ENCODE measurements around the gene GSN.

Gene GSN

GRCh38 chr9:121279776-121280388 lies 11.9 kb downstream of the GSN start:
- H3K9me3 Mint-ChIP-seq, result no peaks in the 10 kb centered on the region
- no peak overlapping the region for H3K27ac Mint-ChIP-seq (ENCODE audit: low read depth)
- H3K36me3 Mint-ChIP-seq (ENCODE audit: insufficient read depth), result no peaks in the 10 kb centered on the region
- ATAC-seq (replicated peaks; ENCODE audit: extremely low read depth, poor library complexity, severe bottlenecking) (no peak), DNase-seq (ENCODE audit: low spot score in 2 of 2) (no peak)
- H3K27me3 Mint-ChIP-seq, result no peaks in the 10 kb centered on the region
- peaks cover 10% of the 10 kb centered on the region for H3K4me1 Mint-ChIP-seq
- no peak overlapping the region for H3K4me3 Mint-ChIP-seq

GRCh38 chr9:121280715-121281613 lies 13.0 kb downstream of the GSN start:
- DNase-seq (ENCODE audit: low spot score in 2 of 2) (no peak), ATAC-seq (replicated peaks; ENCODE audit: extremely low read depth, poor library complexity, severe bottlenecking) (no peak)
- no peaks in the 10 kb centered on the region for H3K27me3 Mint-ChIP-seq
- H3K4me3 Mint-ChIP-seq, result no peak overlapping the region
- H3K4me1 Mint-ChIP-seq, result peaks cover 10% of the 10 kb centered on the region
- no peaks in the 10 kb centered on the region for H3K9me3 Mint-ChIP-seq
- H3K36me3 Mint-ChIP-seq (ENCODE audit: insufficient read depth), result no peaks in the 10 kb centered on the region
- H3K27ac Mint-ChIP-seq (ENCODE audit: low read depth), result no peak overlapping the region

GRCh38 chr9:121281614-121282276 lies 13.8 kb downstream of the GSN start:
- Mint-ChIP-seq H3K9me3 (no peaks in the 10 kb centered on the region), H3K27ac (ENCODE audit: low read depth) (no peak overlapping the region), H3K4me1 (peaks cover 16% of the 10 kb centered on the region), H3K36me3 (ENCODE audit: insufficient read depth) (no peaks in the 10 kb centered on the region), H3K27me3 (no peaks in the 10 kb centered on the region), H3K4me3 (no peak overlapping the region)
- no peak for DNase-seq (ENCODE audit: low spot score in 2 of 2)
- no peak for ATAC-seq (replicated peaks; ENCODE audit: extremely low read depth, poor library complexity, severe bottlenecking)

GRCh38 chr9:121282277-121283079 lies 14.5 kb downstream of the GSN start:
- Mint-ChIP-seq H3K36me3 (ENCODE audit: insufficient read depth) (no peaks in the 10 kb centered on the region), H3K4me1 (peaks cover 16% of the 10 kb centered on the region), H3K4me3 (no peak overlapping the region), H3K27ac (ENCODE audit: low read depth) (no peak overlapping the region), H3K27me3 (no peaks in the 10 kb centered on the region), H3K9me3 (no peaks in the 10 kb centered on the region)
- no peak for DNase-seq (ENCODE audit: low spot score in 2 of 2)
- ATAC-seq (replicated peaks; ENCODE audit: extremely low read depth, poor library complexity, severe bottlenecking), result no peak

- Mint-ChIP-seq H3K4me3 (no peak overlapping the region), H3K27me3 (no peaks in the 10 kb centered on the region), H3K27ac (ENCODE audit: low read depth) (no peak overlapping the region), H3K9me3 (no peaks in the 10 kb centered on the region), H3K4me1 (peaks cover 16% of the 10 kb centered on the region), H3K36me3 (ENCODE audit: insufficient read depth) (no peaks in the 10 kb centered on the region)
- no peak for DNase-seq (ENCODE audit: low spot score in 2 of 2)
- no peak for ATAC-seq (replicated peaks; ENCODE audit: extremely low read depth, poor library complexity, severe bottlenecking)
These were observed 15.1 kb downstream of the GSN start for GRCh38 chr9:121283080-121283398.

- no peak overlapping the region for H3K4me3 Mint-ChIP-seq
- H3K4me1 Mint-ChIP-seq, result peaks cover 11% of the 10 kb centered on the region
- ATAC-seq (replicated peaks; ENCODE audit: extremely low read depth, poor library complexity, severe bottlenecking) (no peak), DNase-seq (ENCODE audit: low spot score in 2 of 2) (no peak)
- H3K27ac Mint-ChIP-seq (ENCODE audit: low read depth), result no peak overlapping the region
- H3K9me3 Mint-ChIP-seq, result no peaks in the 10 kb centered on the region
- H3K27me3 Mint-ChIP-seq, result no peaks in the 10 kb centered on the region
- no peaks in the 10 kb centered on the region for H3K36me3 Mint-ChIP-seq (ENCODE audit: insufficient read depth)
These were observed 16.1 kb downstream of the GSN start for GRCh38 chr9:121283856-121284732.

- no peaks in the 10 kb centered on the region for H3K9me3 Mint-ChIP-seq
These were observed 16.9 kb downstream of the GSN start for GRCh38 chr9:121284733-121285451.

GRCh38 chr9:121285835-121286687 lies 18.1 kb downstream of the GSN start:
- DNase-seq (ENCODE audit: low spot score in 2 of 2), result no peak
- H3K9me3 Mint-ChIP-seq, result no peaks in the 10 kb centered on the region
- peaks cover 11% of the 10 kb centered on the region for H3K4me1 Mint-ChIP-seq
- ATAC-seq (replicated peaks; ENCODE audit: extremely low read depth, poor library complexity, severe bottlenecking), result no peak
- peak overlapping the region; percentile 19 for H3K27ac Mint-ChIP-seq (ENCODE audit: low read depth)
- peaks cover 2% of the 10 kb centered on the region for H3K36me3 Mint-ChIP-seq (ENCODE audit: insufficient read depth)
- H3K27me3 Mint-ChIP-seq, result no peaks in the 10 kb centered on the region
- no peak overlapping the region for H3K4me3 Mint-ChIP-seq

More at GRCh38 chr9:121284733-121285451, 16.9 kb downstream of the GSN start:
- Mint-ChIP-seq H3K4me3 (no peak overlapping the region), H3K27ac (ENCODE audit: low read depth) (no peak overlapping the region), H3K4me1 (peaks cover 11% of the 10 kb centered on the region), H3K27me3 (no peaks in the 10 kb centered on the region), H3K36me3 (ENCODE audit: insufficient read depth) (no peaks in the 10 kb centered on the region)
- DNase-seq (ENCODE audit: low spot score in 2 of 2), result no peak
- ATAC-seq (replicated peaks; ENCODE audit: extremely low read depth, poor library complexity, severe bottlenecking), result no peak

GRCh38 chr9:121286688-121286972 lies 18.7 kb downstream of the GSN start:
- Mint-ChIP-seq H3K27me3 (no peaks in the 10 kb centered on the region), H3K27ac (ENCODE audit: low read depth) (peak overlapping the region; percentile 19), H3K9me3 (no peaks in the 10 kb centered on the region), H3K36me3 (ENCODE audit: insufficient read depth) (peaks cover 2% of the 10 kb centered on the region), H3K4me1 (peaks cover 9% of the 10 kb centered on the region), H3K4me3 (no peak overlapping the region)
- no peak for ATAC-seq (replicated peaks; ENCODE audit: extremely low read depth, poor library complexity, severe bottlenecking)
- DNase-seq (ENCODE audit: low spot score in 2 of 2), result no peak

- Mint-ChIP-seq H3K4me1 (peaks cover 5% of the 10 kb centered on the region), H3K27ac (ENCODE audit: low read depth) (no peak overlapping the region), H3K27me3 (no peaks in the 10 kb centered on the region), H3K4me3 (no peak overlapping the region), H3K36me3 (ENCODE audit: insufficient read depth) (peaks cover 2% of the 10 kb centered on the region), H3K9me3 (no peaks in the 10 kb centered on the region)
- DNase-seq (ENCODE audit: low spot score in 2 of 2) (no peak), ATAC-seq (replicated peaks; ENCODE audit: extremely low read depth, poor library complexity, severe bottlenecking) (no peak)
These were observed 19.2 kb downstream of the GSN start for GRCh38 chr9:121286973-121287741.
